NCI-H146 treated with DMSO at 0.1 percent for 48 hours (cell line): ENCODE measurements around the gene TAL2.

ENCODE experiments used
- DNase-seq: peaks from one replicate; lab custom pipeline; 2025; ENCODE audit not compliant: unreplicated experiment; lab: John Stamatoyannopoulos, UW

Gene TAL2

DNA sequence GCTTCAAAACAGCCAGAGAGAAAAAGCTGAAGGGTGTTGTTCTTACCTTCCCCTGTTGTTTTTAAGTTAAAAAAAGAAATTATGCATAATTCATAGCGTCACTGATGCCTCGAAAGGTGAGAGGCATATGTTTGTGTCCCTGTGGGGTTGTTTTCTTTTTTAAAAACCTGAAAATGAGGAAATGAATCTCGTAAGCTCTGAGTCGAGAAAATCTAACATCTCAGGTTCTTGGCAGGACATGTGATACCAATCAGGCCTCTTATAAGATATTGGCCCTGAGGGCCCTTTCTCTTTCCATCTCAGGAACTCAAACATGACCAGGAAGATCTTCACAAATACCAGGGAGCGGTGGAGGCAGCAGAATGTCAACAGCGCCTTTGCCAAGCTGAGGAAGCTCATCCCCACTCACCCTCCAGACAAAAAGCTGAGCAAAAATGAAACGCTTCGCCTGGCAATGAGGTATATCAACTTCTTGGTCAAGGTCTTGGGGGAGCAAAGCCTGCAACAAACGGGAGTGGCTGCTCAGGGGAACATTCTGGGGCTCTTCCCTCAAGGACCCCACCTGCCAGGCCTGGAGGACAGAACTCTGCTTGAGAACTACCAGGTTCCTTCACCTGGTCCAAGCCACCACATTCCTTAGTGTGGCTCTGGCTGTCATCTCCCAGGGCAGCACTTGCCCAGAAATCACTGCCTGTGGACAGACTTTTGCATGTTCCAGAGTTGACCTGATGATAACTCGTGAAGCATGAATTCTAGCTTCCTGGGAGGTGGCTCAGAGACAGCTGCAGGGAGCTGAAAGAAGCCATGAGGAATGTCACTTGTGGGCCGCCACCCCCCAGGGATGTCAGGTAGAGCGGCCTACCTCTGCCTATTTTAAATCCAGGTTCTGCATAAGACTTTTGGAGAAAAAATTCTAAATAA, at the start of gene TAL2:
TSS of gene TAL2 (plus strand) at position 274 of the 921 bp plus-strand sequence. CDS start at position 314, 40 bp downstream.
- DNase-seq = no peak

GRCh38 chr9:105621001-105621400, 41.3 kb upstream of the TAL2 start:
- no peak for DNase-seq

- DNase-seq = no peak
Observed at GRCh38 chr9:105625088-105625487, 37.2 kb upstream of the TAL2 start.

- DNase-seq = no peak
Observed at GRCh38 chr9:105632807-105633206, 29.4 kb upstream of the TAL2 start.

DNA sequence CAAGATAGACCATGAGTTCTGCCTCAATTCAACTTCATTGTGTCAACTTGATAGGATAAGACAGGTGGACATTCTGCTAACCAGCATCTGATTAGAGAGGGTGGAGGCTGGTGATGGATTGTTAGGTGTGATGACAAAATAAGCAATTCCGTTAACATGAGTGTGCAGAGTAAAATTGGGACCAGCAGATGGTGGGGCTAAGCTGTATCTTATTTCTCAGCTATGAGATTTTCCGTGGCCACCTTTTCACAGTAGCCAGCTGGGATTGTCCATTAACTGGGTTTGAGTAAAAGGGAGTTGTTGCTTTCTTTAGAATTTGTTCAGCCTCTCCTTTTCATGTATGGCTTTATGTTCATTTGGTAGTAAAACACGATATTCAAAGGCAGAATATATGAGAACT, 28.8 kb upstream of the TAL2 start:
- DNase-seq = no peak

DNA sequence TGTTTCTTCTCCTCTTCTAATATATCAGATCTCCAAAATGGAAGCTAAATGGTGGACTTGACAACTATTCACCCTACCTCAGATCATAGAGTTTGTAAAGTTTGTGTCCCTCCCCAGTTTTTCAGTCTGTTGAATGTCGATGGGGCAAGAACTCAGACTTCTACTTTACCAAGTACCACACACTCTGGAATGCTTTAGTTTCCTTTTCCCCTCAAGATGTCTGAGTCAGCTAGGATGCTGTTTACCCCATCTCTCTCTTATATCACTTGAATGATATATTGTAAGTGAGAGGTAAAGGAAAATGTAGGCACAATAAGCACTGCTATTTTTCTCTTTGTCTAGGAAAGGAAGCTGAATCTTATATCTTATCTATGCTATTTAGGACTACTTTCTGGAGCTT, 25.9 kb upstream of the TAL2 start:
- DNase-seq = no peak

- no peak for DNase-seq
Observed at GRCh38 chr9:105637787-105638395, 24.4 kb upstream of the TAL2 start.

GRCh38 chr9:105639936-105640335, 22.3 kb upstream of the TAL2 start:
- DNase-seq = no peak

- no peak for DNase-seq
Observed at GRCh38 chr9:105643795-105644194, 18.5 kb upstream of the TAL2 start.

GRCh38 chr9:105646879-105647594, 15.2 kb upstream of the TAL2 start:
- DNase-seq = no peak

DNA sequence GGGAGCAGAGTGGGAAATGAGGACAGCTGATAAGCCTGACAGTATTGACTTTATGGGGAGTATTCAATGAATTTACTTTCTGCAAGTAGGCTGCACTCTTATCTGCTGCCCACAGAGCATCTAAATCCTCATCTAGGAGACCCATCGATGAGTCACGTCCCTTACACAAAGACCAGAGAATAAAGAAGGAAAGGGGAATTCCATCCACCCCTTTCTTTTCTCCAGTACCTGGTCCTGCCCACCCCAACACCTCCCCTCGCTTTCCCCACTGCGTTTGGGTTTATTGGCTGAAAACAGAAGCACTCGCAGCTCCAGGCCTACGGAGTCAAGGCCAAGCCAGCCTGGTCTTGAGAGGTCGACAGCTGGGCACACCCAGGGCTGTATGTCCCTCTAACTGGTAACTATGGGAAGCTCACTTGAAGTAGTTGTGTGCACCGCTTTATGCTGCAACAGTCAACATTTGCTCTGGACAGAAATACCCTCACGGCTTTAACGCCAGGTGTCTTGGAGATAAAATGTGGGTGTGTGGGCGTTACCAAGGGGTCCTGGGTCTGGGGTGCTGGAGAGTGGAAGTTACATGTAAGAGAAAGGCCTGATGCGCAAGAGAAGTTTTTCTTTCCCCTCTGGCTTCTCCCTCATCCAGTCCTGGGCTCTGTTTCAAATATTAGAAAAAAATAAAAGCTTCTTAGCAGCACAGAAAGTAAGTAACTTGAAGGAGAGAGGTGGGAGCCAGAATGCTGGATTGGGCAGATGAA, 14.5 kb upstream of the TAL2 start:
- DNase-seq = peak; percentile 49

GRCh38 chr9:105651806-105652205, 10.5 kb upstream of the TAL2 start:
- DNase-seq = peak; percentile 59

- no peak for DNase-seq
Observed at GRCh38 chr9:105656131-105656921, 5.9 kb upstream of the TAL2 start.

DNA sequence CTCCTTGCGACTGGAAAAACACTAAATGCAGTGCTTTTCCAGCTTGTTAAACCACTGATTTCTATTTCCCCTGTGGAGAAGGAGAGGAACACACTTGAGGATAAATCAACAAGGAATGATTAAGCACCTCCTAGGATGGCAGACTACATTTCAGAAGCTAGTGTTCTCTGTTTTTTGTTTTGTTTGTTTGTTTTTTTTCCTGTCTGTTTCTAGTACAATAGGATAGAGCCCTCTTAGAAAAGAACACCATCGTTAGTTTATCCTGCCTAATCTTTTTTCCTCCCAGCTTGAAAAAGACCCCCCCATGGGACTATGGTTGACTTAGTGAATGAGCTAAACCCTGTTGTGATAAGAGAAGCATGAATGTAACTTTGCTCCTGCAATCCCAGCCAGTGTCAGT, 3.9 kb upstream of the TAL2 start:
- DNase-seq = no peak

- no peak for DNase-seq
Observed at GRCh38 chr9:105661011-105661410, 1.2 kb upstream of the TAL2 start.

GRCh38 chr9:105663914-105664313, 1.7 kb downstream of the TAL2 start:
- DNase-seq = no peak

DNA sequence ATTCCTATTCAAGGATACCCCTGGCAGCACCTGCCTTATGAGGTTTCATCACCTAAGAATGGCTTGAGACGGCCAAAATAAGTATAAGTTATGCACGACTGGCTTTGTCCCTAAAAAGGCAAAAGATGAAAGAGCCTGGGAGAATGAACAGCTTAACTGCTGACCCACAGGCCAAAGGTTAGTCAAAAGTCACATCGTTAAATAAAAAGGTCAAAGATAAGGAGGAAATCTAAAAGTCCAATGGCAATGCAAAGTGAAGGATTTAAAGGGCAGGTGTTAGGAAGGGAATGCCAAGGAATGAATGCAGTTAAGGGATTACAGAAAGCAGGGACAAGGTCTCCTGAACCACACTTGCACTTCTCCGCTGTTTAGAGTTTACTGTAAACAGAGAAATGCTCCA, 5.6 kb downstream of the TAL2 start:
- DNase-seq = no peak

- DNase-seq = no peak
Observed at GRCh38 chr9:105670315-105670714, 8.1 kb downstream of the TAL2 start.

GRCh38 chr9:105670775-105671174, 8.5 kb downstream of the TAL2 start:
- DNase-seq = no peak

DNA sequence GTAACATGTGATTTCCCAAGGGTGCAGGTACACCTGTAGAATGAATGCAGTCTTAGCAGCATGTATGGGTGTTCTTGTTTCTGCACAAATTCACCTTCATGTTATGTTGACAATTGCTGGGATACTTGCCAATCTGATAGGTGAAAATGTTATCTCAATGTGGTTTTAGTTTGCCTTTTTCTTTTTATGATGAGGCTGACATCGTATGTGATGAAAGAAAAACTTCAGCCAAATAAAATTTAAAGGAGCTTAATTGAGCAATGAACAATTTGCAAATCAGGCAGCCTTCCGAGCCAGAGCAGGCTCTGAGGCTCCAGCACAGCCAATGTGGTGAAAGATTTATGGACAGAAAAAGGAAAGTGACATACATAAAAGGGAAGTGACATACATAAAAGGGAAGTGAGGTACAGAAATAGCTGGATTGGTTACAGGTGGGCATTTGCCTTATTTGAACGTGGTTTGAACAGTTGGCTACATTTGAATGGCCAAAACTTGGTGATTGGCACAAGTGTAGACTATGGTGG, 10.5 kb downstream of the TAL2 start:
- DNase-seq = no peak
